DOHH2 (cell line): ENCODE data around the gene TRIM63.

Experiments used
- H3F3A ChIP-seq: fragments of 200-600 bp; sonication (generic), shearing (Covaris generic); 2 replicates; pipeline ENCODE4 v1.6.0; 2016; ENCODE audit warnings: antibody characterized with exemption, mild to moderate bottlenecking; ENCODE audit not compliant: control insufficient read depth, insufficient read depth
- H3K27ac ChIP-seq: fragments of 200-600 bp; sonication (generic); 2 replicates; pipeline ENCODE4 v1.5.1; 2014; ENCODE audit warnings: low read depth, mild to moderate bottlenecking, low read length, moderate library complexity
- H3K27me3 ChIP-seq: fragments of 200-600 bp; sonication (generic); 2 replicates; pipeline ENCODE4 v1.6.1; 2014; ENCODE audit warnings: mild to moderate bottlenecking, low read length, mixed read lengths; ENCODE audit not compliant: control insufficient read depth
- H3K36me3 ChIP-seq: fragments of 200-600 bp; sonication (generic); 2 replicates; pipeline ENCODE4 v1.6.1; 2014; ENCODE audit warnings: mild to moderate bottlenecking, low read length, moderate library complexity, mixed read lengths; ENCODE audit not compliant: control insufficient read depth
- H3K4me1 ChIP-seq: fragments of 200-600 bp; sonication (generic); 2 replicates; pipeline ENCODE4 v1.6.1; 2014; ENCODE audit warnings: mild to moderate bottlenecking, low read length, mixed read lengths; ENCODE audit not compliant: control insufficient read depth
- H3K4me2 ChIP-seq: fragments of 200-600 bp; sonication (generic); 2 replicates; pipeline ENCODE4 v1.6.0; 2014; ENCODE audit warnings: mild to moderate bottlenecking, low read length, moderate library complexity
- H3K4me3 ChIP-seq: fragments of 200-600 bp; sonication (generic); 2 replicates; pipeline ENCODE4 v1.5.1; 2014; ENCODE audit warnings: mild to moderate bottlenecking, low read length, mixed read lengths
- H3K79me2 ChIP-seq: fragments of 200-600 bp; sonication (generic); 2 replicates; pipeline ENCODE4 v1.6.1; 2014; ENCODE audit warnings: mild to moderate bottlenecking, low read length, mixed read lengths; ENCODE audit not compliant: control insufficient read depth
- H3K9me2 ChIP-seq: fragments of 200-600 bp; sonication (generic); replicated peaks from 2 replicates; pipeline ENCODE4 v1.6.1; 2014; ENCODE audit warnings: mild to moderate bottlenecking, low read length, mixed read lengths; ENCODE audit not compliant: control insufficient read depth
- H3K9me3 ChIP-seq: fragments of 200-600 bp; sonication (generic); 2 replicates; pipeline ENCODE4 v1.6.1; 2014; ENCODE audit warnings: antibody characterized with exemption, low read length, mixed read lengths; ENCODE audit not compliant: control insufficient read depth, insufficient read depth
- H4K20me1 ChIP-seq: fragments of 200-600 bp; sonication (generic); 2 replicates; pipeline ENCODE4 v1.6.0; 2014; ENCODE audit warnings: low read depth, mild to moderate bottlenecking, antibody characterized with exemption, low read length, moderate library complexity; ENCODE audit not compliant: control insufficient read depth, insufficient read depth
- EZH2phosphoT487 ChIP-seq: fragments of 200-600 bp; sonication (generic); IDR thresholded peaks from 2 replicates; pipeline ENCODE4 v1.6.1; 2017; ENCODE audit warnings: borderline replicate concordance, mild to moderate bottlenecking, antibody characterized with exemption, low read length, moderate library complexity, mixed read lengths
- TF ChIP-seq, protein P1 (sequence below): fragments of 200-600 bp; sonication (generic); IDR thresholded peaks from one replicate; pipeline ENCODE4 v1.5.1; 2014; ENCODE audit warnings: antibody characterized with exemption, mild to moderate bottlenecking, low read depth, low read length; ENCODE audit not compliant: poor library complexity, severe bottlenecking

TRIM63 gene

GRCh38 chr1:26078286-26079177 is 11.1 kb upstream of the TRIM63 start:
- no peaks in the 10 kb centered on the region for H3K9me2 ChIP-seq
- H3F3A ChIP-seq = no peaks in the 10 kb centered on the region
- no peaks in the 10 kb centered on the region for H3K79me2 ChIP-seq
- no peaks in the 10 kb centered on the region for H3K36me3 ChIP-seq
- H3K4me2 ChIP-seq = no peak overlapping the region
- H3K27me3 ChIP-seq = peaks cover 17% of the 10 kb centered on the region
- H4K20me1 ChIP-seq = no peaks in the 10 kb centered on the region
- TF ChIP-seq, protein P1, sequence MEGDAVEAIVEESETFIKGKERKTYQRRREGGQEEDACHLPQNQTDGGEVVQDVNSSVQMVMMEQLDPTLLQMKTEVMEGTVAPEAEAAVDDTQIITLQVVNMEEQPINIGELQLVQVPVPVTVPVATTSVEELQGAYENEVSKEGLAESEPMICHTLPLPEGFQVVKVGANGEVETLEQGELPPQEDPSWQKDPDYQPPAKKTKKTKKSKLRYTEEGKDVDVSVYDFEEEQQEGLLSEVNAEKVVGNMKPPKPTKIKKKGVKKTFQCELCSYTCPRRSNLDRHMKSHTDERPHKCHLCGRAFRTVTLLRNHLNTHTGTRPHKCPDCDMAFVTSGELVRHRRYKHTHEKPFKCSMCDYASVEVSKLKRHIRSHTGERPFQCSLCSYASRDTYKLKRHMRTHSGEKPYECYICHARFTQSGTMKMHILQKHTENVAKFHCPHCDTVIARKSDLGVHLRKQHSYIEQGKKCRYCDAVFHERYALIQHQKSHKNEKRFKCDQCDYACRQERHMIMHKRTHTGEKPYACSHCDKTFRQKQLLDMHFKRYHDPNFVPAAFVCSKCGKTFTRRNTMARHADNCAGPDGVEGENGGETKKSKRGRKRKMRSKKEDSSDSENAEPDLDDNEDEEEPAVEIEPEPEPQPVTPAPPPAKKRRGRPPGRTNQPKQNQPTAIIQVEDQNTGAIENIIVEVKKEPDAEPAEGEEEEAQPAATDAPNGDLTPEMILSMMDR = no peak
- no peak for TF ChIP-seq EZH2phosphoT487
- no peaks in the 10 kb centered on the region for H3K9me3 ChIP-seq
- no peak overlapping the region for H3K27ac ChIP-seq
- no peak overlapping the region for H3K4me3 ChIP-seq
- H3K4me1 ChIP-seq = no peaks in the 10 kb centered on the region

DNA sequence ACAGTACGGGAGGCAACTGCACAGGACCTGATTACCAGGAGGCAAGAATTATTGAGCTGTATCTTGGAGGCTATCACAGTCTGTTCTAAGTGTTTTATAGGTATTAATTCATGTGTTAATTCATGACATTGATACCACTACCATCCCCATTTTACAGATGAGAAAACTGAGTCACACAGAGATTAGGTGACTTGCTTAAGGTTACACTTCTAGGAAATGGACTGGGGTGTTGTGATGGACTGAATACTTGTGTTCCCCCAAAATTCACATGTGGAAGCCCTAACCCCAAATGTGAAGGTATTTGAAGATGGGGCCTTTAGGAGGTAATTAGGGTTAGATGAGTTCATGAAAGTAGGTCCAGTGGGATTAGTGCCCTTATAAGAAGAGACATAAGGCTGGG is 10.1 kb upstream of the TRIM63 start:
- no peak for TF ChIP-seq EZH2phosphoT487
- TF ChIP-seq, protein P1 = no peak
- no peak overlapping the region for H3K4me2 ChIP-seq
- H3K4me3 ChIP-seq = no peak overlapping the region
- no peaks in the 10 kb centered on the region for H3K36me3 ChIP-seq
- H3K4me1 ChIP-seq = no peaks in the 10 kb centered on the region
- H4K20me1 ChIP-seq = no peaks in the 10 kb centered on the region
- H3F3A ChIP-seq = no peaks in the 10 kb centered on the region
- no peak overlapping the region for H3K27ac ChIP-seq
- H3K27me3 ChIP-seq = peaks cover 20% of the 10 kb centered on the region
- no peaks in the 10 kb centered on the region for H3K79me2 ChIP-seq
- H3K9me2 ChIP-seq = no peaks in the 10 kb centered on the region
- H3K9me3 ChIP-seq = no peaks in the 10 kb centered on the region

GRCh38 chr1:26075421-26076144 is 8.2 kb upstream of the TRIM63 start:
- H3K27me3 ChIP-seq = peaks cover 22% of the 10 kb centered on the region
- TF ChIP-seq, protein P1 = no peak
- no peak for TF ChIP-seq EZH2phosphoT487
- no peaks in the 10 kb centered on the region for H4K20me1 ChIP-seq
- no peak overlapping the region for H3K4me2 ChIP-seq
- H3K79me2 ChIP-seq = no peaks in the 10 kb centered on the region
- H3K9me3 ChIP-seq = no peaks in the 10 kb centered on the region
- H3K9me2 ChIP-seq = no peaks in the 10 kb centered on the region
- no peaks in the 10 kb centered on the region for H3F3A ChIP-seq
- no peak overlapping the region for H3K4me3 ChIP-seq
- no peak overlapping the region for H3K27ac ChIP-seq
- no peaks in the 10 kb centered on the region for H3K4me1 ChIP-seq
- no peaks in the 10 kb centered on the region for H3K36me3 ChIP-seq
